Astrocyte of the hippocampus (primary cell): Measurements from ENCODE around the gene EN1.

ENCODE experiments used
- DNase-seq: peaks from one replicate; pipeline ENCODE4 v3.0.0; 2011; ENCODE audit warnings: low read depth, low spot score

Gene EN1

GRCh38 chr2:118822572-118822971, 24.9 kb downstream of the EN1 start:
- no peak for DNase-seq

DNA sequence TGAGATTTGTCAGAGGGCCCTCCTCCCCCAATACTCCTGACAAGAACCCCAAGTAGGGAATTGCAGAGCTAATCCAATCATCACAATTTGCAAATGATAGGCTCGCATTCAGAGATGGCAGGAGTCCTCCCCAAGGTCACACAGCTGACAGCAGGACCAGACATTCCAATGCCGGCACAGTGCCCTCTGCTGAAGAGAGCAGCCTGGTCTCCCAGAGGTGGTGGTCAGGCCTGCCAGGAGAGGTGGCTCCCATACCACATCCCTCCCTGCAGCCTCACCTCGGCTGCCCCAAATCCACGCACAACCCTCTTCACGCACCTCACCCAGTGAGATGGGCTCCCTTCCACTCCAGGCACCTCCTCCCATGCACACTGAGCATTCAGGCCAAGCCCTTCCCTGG, 25.4 kb downstream of the EN1 start:
- DNase-seq = no peak

- DNase-seq = no peak
These were observed 30.0 kb downstream of the EN1 start for GRCh38 chr2:118817469-118817868.

- no peak for DNase-seq
These were observed 30.8 kb downstream of the EN1 start for GRCh38 chr2:118816669-118817068.

GRCh38 chr2:118815731-118816130, 31.7 kb downstream of the EN1 start:
- DNase-seq = no peak

DNA sequence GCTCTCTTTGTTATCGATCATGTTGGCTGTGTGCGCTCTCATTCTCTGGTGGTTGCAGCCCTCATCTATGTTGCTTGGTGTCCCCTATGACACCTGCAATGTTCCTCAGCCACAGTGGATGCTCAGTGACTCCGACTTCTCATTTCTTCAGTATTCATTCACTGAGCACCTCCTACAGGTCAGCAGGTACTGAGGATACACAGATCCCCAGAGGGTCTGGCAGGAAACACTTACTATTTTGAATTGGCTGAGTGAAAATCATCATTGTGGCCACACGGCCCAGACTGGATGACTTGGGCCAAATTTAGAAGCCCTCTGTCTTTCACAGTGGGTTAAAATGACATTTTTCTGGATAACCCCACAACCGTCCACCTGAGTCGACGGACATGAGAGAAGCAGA, 32.1 kb downstream of the EN1 start:
- no peak for DNase-seq

GRCh38 chr2:118814368-118814767, 33.1 kb downstream of the EN1 start:
- no peak for DNase-seq

- DNase-seq = no peak
These were observed 33.7 kb downstream of the EN1 start for GRCh38 chr2:118813601-118814339.

DNA sequence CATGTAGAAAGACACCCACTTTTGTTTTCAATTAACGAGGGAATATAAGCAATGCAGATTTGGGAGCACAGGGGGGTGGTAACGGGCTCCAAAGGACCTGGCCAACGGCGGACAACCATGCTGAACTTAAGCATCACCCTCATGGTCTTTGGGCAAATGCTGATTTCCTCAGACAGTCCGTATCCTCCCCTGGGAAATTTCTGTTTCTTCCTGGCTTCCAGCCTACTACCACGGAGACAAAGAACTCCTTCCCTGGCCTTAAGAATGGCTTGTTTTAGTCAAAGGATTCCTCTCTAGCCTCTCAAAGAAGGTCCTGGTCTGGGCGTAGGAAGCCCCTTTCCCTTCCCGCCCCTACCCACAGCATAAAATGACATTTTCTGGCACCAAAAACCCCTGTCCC, 34.3 kb downstream of the EN1 start:
- DNase-seq = no peak

GRCh38 chr2:118812552-118812951, 34.9 kb downstream of the EN1 start:
- DNase-seq = no peak

GRCh38 chr2:118811514-118812115, 35.8 kb downstream of the EN1 start:
- no peak for DNase-seq

- no peak for DNase-seq
These were observed 36.7 kb downstream of the EN1 start for GRCh38 chr2:118810766-118811165.

GRCh38 chr2:118808429-118808809, 39.0 kb downstream of the EN1 start:
- peak; percentile 16 for DNase-seq

GRCh38 chr2:118807668-118808428, 39.6 kb downstream of the EN1 start:
- DNase-seq = no peak

DNA sequence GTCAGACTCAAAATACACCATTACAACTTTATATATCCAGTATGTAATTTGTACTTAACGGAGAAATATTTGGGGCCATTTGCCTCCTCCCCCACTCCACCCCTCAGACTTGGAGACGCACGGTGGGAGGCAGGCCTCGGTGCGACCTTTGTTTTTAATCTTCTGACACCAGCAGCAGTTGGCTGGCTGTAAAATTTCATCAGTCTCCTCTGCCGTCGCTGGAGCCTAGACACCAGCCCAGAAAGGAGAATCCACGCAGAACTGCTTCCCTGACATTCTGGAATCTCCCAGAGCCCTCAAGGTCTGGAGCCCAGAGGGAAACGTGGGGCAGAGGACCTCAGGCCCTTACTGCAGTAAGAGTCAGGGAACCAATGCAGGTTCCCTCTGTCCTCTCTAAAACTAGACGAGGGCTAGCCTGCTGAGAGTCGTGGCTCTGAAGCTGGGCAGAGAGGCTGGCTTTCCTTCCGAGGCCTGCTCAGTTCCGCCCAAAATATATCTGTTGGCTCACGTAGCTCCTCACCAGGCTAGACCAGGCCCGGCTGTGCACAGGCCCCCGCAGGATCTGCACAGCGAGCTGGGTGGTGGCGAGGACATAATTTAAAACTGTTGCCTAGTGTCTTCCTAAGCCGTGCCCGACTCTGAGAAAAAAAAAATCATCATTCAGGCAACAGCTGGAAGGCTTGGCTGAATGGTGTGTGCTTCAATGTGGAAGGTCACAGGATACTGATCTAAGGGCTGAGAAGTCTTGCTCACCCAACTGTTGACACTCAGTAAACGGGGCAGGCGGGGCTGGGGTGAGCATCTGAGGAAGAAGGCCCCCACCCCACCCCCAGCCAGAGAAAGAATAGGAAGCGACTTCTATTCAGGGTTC, 40.4 kb downstream of the EN1 start:
- no peak for DNase-seq

- no peak for DNase-seq
These were observed 42.3 kb downstream of the EN1 start for GRCh38 chr2:118805064-118805690.

GRCh38 chr2:118803012-118803411, 44.4 kb downstream of the EN1 start:
- DNase-seq = no peak

DNA sequence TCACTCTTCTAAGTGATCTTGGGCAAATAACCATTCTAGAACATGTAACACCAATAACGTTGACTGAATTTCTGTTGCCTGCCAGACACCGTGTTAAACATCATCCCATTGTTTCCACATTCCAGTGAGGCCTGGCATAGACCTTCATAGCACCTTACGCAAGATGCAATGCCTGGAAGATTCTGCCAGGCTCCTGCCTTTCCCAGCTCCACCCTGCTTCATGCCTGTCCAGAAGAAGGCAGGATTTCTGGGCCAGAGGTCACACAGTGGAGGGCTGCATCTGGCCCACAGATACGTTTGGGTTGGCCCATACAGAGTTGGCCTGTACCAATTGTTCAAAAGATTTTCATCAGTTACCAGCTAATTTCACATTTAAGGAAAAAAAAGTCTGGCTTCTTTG, 46.3 kb downstream of the EN1 start:
- no peak for DNase-seq

- peak; percentile 40 for DNase-seq
These were observed 46.7 kb downstream of the EN1 start for GRCh38 chr2:118800736-118801135.

DNA sequence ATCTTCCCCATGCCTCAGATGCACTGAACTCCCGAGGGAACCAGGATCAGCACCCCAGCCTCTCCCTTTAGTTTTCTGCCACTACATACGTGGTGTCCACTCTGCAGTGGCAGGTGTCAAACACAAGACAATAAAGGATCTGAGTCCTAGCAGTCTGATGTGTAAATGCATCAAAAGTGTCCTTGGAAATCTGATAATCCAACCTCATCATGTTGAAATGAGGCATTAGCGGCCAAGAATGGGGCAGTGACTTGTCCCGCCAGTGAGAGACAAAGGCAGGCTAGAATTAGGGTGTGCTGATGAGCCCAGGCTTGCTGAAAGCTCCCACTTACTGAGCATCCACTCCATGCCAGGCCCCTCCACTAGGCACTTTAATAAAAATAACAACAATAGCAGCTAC, 52.9 kb downstream of the EN1 start:
- DNase-seq = no peak
